Right lung (tissue), 5 donors: ENCODE measurements around the gene OPTC. TPM values are rescaled to one million over a fixed set of nuclear protein-coding genes. Genes with fewer than 3 reads are reported as not detected.

ENCODE experiments used
- DNase-seq, 2 donors: peaks; one replicate each; pipeline ENCODE4 v3.0.0-alpha.2; 2013
- polyA plus RNA-seq, 5 donors: library from polyadenylated mRNA; unstranded; fragments of 120-200 nt; gene quantifications; one replicate each; pipeline versions ENCODE4 v1.2.1 to v1.2.3, GENCODE V29; 2013; ENCODE audit warnings: inconsistent platforms in 1 of 5, low replicate concordance in 1 of 5; ENCODE audit not compliant: insufficient read length in 5 of 5, insufficient read depth in 1 of 5

OPTC gene
- polyA plus RNA-seq, 5 donors, result not detected

GRCh38 chr1:203536575-203536974 is 42.6 kb downstream of the OPTC start:
- DNase-seq, result no peak

GRCh38 chr1:203536980-203537455 is 43.1 kb downstream of the OPTC start:
- no peak for DNase-seq

GRCh38 chr1:203537806-203538464 is 44.0 kb downstream of the OPTC start:
- no peak for DNase-seq

DNA sequence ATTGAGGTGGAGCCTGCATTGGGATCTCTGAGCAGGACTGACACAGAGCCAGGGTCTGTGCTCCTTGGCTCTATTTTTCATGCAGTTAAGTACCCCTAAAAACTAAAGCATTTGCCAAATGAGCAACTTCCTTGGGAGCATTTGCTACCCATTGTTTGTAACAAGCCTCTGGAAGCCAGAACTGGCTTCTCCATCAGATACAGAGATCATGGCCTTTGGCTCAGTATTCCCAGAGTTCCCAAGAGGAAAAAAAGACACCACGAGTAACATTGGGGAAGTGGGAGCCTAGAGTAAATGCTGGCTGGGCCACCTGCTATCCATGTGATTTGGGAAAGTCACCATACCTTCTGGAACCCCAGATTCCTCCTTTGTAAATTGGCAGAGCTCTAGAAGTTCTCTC is 44.8 kb downstream of the OPTC start:
- DNase-seq, result no peak

- DNase-seq, result no peak
Measured at GRCh38 chr1:203539831-203540546, 46.0 kb downstream of the OPTC start.

GRCh38 chr1:203544485-203544884 is 50.5 kb downstream of the OPTC start:
- no peak for DNase-seq

GRCh38 chr1:203544978-203545816 is 51.2 kb downstream of the OPTC start:
- DNase-seq, result no peak

- DNase-seq, result no peak
Measured at GRCh38 chr1:203546274-203546673, 52.3 kb downstream of the OPTC start.

DNA sequence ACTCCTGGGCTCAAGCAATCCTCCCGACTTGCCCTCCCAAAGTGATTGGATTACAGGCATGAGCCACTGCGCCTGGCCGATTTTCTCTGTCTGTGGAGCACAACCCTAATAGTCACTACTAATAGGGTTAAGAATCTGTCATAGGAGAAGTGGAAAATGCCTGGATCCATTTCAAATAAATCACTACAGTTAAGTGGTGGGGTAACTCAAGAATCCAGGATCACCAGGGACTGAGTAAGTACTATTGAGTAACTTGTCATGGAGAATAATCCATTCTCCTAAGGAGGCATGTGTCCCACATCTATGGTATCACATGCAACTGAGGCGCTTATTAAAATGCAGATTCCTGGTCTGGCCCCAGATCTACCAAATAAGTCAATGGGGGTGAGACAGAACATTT is 53.2 kb downstream of the OPTC start:
- DNase-seq, result no peak

DNA sequence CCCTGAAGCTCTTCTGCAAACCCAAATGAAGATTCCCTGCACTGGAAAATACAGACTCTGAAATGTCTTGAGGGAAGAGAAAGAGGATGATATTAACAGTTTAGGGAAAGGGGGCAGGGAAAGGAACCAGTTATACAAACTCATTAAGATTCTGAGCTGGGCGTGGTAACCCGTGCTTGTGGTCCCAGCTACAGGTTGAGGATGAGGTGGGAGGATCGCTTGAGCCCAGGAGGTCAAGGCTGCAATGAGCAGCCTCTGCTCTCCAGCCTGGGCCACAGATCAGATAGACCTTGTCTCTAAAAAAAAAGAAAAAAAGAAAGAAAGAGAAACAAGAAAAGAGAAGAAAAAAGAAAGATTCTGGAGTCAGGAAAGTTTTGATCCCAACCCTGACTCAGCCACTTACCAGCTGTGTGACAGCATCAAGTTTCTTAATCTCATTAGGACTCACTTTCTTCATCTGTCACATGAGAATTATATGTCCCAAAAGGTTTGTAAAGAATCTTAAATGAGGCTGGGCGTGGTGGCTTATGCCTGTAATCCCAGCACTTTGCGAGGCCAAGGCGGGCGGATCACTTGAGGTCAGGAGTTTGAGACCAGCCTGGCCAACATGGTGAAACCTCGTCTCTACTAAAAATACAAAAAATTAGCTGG is 53.9 kb downstream of the OPTC start:
- no peak for DNase-seq

- DNase-seq, result no peak
Measured at GRCh38 chr1:203548892-203549291, 54.9 kb downstream of the OPTC start.

- DNase-seq, result no peak
Measured at GRCh38 chr1:203549309-203549708, 55.4 kb downstream of the OPTC start.

- no peak for DNase-seq
Measured at GRCh38 chr1:203550846-203551245, 56.9 kb downstream of the OPTC start.

DNA sequence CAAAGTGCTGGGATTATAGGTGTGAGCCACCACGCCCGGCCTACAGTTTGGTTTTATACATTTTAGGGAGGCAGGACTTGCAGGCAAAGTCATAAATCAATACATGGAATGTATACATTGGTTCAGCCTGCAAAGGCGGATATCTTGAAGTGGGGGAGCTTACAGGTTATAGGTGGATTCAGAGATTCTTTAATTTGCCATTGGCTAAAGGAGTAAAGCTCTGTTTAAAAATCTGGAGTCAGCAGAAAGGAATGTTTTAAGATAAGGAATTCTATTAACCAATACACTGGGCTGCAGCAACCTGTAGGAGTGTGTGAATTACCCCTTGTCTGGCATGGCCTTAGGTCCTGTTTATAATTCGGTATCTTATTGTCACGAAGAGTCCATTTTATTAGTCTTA is 57.6 kb downstream of the OPTC start:
- no peak for DNase-seq

- no peak for DNase-seq
Measured at GRCh38 chr1:203553496-203553895, 59.5 kb downstream of the OPTC start.

GRCh38 chr1:203554071-203554470 is 60.1 kb downstream of the OPTC start:
- DNase-seq, result no peak

GRCh38 chr1:203555076-203555475 is 61.1 kb downstream of the OPTC start:
- DNase-seq, result no peak

- no peak for DNase-seq
Measured at GRCh38 chr1:203555511-203556046, 61.6 kb downstream of the OPTC start.

GRCh38 chr1:203556047-203556851 is 62.3 kb downstream of the OPTC start:
- no peak for DNase-seq

- DNase-seq, result no peak
Measured at GRCh38 chr1:203557390-203557789, 63.4 kb downstream of the OPTC start.
